GM21529 (cell line): ENCODE results near the gene ADGRG6.
"Not testable (repeated sequence)": the region's sequence is repeated elsewhere in the genome, so short reads cannot be mapped to it uniquely, and the experiment has no call there.

Experiments
- ATAC-seq: cut with Tn5 transposase; IDR thresholded peaks from one replicate; pipeline ENCODE4 v1.9.1; 2021; ENCODE audit not compliant: unreplicated experiment

ADGRG6 gene

DNA sequence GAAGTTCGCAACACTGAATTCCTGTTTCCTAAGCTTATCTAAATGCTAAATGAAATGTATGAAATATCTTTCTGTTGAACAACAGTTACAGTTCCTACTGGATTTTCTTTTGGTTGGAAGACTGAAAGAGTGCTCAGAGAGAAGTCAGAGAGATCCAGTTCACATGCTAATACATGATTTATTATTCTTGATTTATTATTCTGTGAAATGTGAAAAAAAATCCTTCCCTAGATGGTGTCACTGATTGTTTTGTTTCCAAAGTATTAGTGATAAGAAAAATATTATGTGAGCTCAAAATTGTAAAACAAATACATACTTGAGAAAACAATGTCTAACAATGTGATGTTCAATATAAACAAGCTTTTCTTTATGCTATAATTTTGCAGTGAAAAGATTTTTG, 42.1 kb downstream of the ADGRG6 start:
- no peak for ATAC-seq

DNA sequence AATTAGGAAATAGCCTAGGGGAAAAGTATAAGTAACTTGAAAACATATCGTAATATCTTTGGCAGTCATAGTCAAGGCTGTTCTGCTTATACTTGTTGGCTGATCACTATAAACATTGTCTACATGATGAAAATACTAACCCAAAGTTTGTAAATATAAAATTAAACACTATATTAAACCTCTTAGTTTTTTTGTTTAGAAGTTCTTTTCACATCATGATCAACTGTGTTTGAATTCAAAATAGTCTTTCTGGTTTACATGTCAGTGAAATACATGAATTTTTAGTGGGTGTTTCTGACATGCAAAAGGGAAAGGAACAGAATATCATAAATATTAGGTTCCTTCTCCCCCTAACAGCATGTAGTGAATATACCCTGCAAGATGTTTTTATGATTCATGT, 43.5 kb downstream of the ADGRG6 start:
- ATAC-seq: no peak

DNA sequence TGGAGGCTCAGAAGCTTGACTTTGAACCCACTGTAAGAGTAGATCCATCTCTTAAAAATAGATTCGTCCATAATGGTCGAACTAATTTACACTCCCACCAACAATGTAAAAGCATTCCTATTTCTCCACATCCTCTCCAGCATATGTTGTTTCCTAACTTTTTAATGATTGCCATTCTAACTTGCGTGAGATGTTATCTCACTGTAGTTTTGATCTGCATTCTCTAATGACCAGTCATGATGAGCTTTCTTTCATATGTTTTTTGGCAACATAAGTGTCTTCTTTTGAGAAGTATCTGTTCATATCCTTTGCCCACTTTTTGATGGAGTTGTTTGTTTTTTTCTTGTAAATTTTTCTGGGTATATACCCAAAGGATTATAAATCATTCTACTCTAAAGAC, 44.4 kb downstream of the ADGRG6 start:
- ATAC-seq: not testable (repeated sequence)

DNA sequence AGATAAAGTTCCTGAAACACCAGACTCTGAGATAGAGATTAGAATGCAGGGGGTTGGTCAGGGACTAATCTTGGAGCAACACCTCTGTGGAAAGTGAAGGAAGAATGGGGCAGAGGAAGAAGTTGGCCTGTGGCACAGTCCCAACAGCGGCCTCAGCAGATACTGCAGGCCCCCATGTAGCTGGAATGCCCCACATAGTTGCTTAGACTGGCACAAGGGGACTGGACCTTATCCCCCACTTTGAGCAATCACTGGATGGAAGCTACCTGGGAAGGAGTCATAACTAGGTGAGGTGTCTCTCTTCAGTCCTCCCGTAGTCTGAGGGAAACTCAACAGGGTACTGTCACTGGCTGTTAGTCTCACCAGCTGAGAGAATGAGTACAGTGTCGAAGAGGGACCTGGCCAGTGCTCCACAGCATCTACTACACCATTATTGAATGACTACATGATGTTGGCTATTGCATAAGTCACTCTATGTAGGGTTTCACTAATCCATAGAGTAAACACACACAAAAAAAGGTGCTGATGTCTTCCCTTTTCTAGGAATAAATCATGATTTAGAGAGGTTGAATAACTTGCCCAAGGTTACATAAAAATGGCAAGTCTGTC, 47.5 kb downstream of the ADGRG6 start:
- ATAC-seq: no peak

DNA sequence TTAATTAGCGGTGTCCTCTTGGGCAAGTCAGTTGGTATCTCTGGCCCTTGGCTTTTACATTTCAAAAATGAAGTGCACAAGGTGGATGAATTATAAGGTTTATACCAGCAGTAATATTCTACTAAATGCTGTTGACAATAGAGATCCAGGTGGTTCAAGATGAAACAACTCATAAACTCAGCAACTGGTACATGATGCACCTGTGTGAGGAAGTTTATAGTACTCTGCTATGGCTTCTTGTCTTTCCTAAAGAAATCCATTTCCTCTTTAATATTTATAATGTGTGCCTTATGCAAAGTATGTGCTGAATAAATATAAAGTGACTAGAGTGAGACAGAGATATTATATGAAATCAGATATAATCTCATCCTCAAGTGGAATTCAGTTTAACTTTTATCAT, 48.5 kb downstream of the ADGRG6 start:
- no peak for ATAC-seq

DNA sequence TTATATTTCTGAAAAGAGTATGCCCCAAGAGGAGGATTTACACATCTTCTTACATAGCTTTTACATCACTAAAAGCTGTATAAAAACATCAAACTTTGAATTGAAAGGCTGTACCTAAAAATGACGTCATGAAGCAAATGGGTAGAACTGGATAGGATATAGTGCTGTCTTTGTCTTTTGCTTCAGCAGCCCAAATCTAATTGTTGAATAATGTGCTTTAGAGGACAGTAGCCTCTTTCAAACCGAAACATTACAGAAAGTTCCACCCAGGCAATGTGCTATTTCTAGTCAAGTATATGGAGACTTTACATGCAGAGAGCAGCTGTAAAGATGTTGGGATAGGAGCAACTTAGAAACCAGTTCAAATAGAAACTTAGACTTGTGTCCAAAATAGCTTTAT, 51.9 kb downstream of the ADGRG6 start:
- no peak for ATAC-seq

DNA sequence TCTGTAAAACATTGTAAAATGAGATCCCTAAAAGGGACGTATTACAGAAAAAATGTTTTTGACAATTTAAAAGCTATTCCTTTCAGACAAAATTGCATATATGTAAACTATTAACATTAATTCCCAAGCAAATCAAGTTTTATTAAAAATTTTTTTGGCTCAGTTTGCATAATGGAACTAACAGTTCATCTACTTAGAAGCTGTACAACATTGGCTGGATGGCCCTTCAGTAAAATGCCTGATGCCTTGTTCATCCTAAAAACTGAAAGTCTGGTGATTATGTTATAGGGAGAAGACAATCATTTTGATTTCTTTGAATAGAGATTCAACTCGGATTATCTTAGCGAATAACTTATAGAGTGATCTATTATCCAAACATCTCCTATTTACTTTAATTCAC, 52.8 kb downstream of the ADGRG6 start:
- no peak for ATAC-seq

DNA sequence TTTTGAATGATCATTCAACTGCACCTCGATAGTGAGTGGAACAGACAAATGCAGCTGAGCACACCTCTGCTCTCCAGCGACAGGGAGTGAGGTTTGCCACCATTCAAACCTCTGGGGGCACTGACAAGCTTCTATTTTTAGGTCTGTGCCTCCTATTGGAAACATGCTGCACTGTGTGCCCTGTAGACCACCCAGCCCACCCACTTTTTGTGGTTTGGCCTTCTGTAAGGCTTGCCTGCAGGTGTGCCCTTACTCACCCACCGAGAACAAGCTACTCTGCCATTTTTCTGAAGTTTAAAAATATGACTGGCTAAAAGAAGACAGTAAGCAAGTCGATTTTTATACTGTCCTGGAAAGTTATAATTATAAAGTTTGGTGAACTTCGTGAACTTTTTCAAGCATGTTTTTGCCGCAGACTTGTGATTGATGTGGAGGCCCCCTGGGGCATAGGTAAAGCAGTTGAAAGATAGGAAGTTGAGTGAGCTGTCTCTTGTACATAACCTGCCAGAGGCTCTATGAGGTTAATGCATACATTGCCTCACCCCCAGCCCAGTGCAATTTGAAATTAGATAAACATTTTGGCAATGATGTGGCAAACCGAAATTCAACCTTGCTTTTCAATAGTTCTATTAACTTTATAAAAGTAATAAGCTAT, 53.8 kb downstream of the ADGRG6 start:
- ATAC-seq: no peak

DNA sequence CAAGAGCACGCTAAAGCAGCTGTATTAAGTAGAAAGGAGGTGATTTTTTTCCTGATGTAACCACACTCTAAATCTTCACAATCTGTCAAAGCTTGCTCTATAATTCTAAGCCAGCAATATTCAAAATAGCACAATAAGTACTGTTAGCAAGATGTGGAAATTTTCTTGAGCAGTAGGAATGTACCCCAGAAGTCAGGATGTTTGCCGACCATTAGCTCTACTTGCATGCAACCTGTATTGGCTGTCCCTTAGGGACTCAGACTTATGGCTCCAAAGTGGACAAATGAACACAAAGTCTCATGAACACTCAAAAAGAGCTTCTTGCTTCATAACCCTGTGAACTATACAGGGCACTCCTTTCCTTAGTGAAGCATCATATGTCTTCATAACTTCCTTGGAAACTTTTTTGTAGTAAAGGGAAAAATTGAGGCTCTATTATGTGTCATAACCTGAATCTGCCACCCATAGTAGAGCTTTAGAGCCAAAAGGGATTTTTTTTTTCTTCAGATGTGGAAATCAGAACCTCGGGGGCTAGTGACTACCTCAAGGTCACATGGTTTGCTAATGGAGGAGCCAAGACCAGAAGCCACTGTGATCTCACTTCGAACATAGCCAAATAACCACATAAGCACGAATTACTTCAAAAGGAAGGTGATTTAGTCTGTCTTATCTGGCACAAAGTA, 54.5 kb downstream of the ADGRG6 start:
- no peak for ATAC-seq

DNA sequence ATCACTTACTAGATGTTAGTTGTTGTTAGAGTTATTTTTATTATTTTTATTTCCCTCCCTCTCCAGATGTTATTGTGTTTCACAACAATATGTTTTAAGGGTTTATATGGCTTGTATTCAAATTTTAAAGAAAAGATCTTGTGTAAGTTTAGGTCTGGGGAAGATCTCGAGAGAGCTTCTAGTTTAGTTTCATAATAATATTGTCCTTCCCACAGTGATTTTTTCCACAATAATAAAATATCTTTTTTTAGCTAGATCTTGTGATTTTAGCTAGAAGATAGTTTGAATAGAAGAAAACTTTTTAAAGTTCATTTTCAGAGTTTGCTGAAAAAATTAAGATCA, 55.0 kb downstream of the ADGRG6 start:
- no peak for ATAC-seq

DNA sequence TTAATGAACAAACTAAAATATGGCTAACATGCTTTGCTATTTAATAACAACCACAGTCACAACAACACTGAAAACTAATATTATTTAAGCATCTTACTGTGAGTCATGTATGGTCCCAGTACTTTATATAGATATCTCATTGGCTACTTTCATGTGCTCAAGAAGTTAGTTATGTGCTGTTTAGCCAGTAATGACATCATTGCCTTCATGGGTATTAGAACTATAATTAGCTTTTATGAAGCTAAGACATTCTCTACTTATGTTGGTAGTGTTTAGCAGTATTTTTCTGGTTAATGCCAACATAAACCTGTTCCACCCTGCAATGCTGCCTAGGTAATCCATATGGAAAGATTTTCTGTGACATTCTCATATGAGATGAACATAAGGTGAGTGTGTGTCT, 56.1 kb downstream of the ADGRG6 start:
- no peak for ATAC-seq

DNA sequence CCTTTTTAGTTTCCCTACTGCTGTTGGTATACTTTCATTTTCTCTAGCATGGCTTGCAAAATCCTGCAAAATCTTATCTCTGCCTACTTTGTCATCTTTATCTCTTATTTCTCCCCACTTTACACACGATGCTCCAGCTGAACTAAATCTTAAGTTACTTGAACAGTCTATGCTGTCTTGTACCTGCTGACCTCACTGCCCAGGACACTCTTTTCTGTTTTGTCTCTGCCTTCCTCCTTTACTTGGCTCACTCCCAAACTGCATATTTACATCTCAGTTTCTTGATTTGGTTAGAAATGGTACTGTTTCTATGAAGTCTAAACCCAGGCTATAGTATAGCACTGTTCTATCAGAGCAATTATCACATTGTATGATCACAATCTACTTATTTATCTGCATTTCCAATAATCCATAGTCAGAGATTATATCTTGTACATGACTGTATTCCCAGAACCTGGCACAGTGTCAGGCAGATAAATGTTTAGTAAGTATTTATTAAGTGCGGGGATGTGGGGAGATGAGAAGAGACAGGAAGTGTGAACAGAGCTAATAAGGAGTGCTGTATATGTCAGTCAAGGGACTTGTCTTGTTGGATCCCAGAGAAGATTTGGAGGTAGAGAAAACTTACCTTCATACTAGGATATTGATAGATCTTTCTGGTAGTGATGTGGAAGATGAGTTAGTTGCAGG, 57.6 kb downstream of the ADGRG6 start:
- no peak for ATAC-seq

DNA sequence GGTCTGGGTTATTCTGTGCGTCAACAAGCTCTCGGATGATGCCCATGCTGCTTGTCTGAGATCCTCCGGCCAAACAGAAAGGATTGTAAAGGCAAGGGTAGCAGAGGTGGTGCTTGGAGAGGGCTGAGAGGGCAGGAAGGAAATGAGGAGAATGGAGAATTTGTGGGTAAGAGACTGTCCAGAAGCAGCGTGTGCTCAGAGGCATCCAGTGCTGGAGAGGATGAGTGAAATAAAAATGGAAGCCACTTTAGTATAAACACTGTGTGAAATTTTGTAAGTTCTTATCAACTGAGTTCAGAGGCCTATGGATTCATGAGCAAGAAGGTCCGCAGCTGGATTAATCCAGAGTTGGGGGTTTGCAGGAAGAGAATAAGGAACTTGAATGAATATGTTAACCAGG, 59.5 kb downstream of the ADGRG6 start:
- no peak for ATAC-seq

DNA sequence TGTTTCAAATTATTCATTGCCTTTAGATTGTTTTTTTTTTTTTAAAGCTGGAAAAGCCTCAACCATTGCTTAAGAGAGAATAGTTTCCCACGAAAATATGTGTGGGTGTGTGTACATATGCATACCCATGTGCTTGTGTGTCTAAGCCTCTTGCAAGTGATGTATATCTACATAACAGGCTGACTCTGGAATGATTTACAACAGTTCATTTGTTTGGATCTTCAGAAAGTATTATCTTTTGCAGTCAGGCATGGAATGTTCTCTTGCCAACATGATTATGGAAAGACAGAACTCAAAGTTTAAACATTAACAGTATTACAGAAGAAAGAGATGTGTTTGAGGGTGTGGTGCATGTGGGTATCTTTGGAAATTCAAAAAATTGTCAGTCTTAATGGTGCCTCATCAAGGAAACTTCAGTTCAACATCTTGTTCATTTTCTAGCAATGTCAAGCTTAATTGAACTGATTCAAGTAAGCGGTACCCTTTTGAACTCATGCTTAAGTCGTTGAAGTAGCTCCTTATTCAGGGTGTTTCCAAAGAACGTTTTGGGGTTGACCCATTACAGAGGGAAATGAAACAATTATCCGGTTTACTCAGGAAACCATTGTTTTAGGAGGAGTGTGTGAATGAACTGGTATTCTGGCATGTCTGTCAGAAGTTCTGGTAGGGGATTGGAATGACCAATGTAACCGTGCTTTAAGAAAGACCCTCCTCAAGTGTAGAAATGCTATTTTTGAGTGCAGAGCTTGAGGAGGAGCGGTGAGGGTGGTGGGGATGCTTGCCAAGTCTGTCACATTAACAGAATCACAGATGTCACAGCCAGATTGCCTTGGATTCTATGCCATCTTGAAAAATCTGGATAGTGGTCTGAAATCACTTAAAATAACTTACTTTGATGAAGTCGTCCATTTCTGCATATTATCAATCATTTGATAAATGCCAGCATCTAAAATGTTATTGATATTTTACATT, 60.3 kb downstream of the ADGRG6 start:
- no peak for ATAC-seq

DNA sequence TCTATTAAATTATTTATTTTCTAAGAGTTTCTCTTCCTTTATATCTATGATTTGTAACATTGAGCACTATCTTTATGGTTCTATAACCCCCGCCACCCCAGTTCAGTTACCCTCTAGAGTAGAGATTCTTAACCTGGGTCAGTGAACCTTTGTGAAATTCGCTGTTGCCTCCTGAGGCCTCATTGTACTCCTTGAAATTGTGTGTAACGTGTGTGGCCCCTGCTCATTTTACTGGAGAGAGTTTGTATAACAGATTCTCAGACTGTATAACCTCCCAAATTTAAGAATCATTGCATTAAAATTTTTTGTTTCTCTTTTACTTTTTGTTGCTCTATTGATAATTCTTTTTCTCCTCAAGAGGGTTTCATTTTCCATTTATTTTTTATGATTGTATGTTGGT, 65.3 kb downstream of the ADGRG6 start:
- ATAC-seq: no peak

DNA sequence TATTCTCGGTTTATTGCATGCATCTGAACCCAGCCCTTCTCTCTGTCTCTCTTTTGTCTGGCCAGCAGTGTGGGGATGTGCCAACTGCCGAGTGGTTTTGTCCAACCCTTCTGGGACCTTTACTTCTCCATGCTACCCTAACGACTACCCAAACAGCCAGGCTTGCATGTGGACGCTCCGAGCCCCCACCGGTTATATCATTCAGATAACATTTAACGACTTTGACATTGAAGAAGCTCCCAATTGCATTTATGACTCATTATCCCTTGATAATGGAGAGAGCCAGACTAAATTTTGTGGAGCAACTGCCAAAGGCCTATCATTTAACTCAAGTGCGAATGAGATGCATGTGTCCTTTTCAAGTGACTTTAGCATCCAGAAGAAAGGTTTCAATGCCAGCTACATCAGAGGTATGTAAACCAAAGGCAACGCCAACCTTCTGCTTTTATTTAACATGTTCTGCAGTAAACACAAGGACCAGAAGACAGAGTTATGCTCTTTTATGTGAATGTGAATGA, 65.8 kb downstream of the ADGRG6 start:
- ATAC-seq: no peak

DNA sequence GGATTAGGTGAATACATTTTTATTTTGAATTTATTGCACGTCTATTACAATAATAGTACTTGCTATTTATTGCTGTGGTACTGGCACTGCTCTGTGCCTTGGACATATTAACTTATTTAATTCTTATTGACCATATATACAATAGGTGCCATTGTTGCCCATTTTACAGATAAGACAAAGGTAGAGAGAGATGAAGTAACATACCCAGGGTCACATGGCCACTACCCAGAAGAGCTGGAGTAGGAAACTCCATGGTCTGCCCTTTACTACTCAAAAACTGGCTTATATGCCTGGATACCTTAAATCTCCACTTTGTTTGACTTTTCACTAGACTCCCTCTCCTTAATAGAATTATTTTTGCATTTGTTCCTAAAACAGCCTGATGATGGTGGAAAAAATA, 67.5 kb downstream of the ADGRG6 start:
- ATAC-seq: no peak

DNA sequence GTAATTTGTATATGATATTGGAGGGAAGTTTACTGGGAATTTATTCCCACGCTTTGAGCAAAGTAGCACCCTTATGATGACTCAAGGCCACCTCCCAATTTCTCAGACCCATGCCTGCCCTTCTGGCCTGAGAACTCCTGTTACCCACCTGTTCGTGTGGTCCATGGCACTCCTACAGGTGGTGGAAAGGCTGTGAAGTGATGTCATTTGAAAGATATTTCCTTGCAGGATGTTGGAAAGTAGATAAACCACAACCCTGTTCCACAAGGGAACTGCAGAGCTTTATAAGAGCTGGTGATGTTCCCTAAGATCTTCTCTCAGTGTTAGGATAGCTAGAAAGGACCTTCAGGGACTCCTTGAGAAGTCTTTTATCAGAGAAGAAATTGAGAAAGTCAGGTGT, 70.5 kb downstream of the ADGRG6 start:
- no peak for ATAC-seq

DNA sequence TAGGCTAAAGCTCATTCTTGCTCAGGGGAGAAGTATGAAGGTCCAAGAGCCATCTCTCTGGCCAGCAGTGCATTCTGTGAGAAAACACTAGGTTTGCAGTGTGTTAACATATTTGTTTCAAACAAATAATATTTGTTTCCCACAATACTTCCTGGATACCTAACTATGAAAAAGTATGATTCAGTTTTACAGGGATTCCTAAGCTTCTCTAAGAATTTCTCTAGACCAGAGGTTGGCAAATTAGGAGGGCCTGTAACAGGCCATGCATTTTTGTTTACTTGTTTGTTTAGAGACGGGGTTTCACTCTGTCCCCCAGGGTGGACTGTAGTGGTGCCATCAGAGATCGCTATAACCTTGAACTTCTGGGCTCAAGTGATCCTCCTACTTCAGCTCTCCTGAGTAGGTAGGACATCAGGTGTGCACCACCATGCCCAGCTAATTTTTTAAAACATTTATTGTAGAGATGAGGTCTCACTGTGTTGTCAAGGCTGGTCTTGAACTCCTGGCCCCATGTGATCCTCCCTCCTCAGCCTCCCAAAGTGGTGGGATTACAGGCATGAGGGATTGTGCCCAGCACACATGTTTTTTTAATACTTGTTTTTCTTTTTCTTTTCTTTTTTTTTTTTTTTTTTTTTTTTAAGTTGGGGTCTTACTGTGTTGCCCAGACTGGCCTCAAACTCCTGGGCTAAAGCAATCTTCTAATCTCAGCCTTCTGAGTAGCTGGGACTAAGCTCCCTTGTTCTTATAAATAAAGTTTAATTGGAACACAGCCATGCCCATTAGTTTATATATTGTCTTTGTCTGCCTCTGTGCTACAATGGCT, 71.7 kb downstream of the ADGRG6 start:
- no peak for ATAC-seq
